Uterus (tissue), 2 donors: ENCODE measurements around the gene ZNF770.

Experiments used
- CTCF ChIP-seq, 4 experiments: fragments of 200-600 bp in 2 of 4; fragments of 450-650 bp in 2 of 4; sonication (generic) in 2 of 4; IDR thresholded peaks; one replicate each; pipeline ENCODE4 v1.5.1; 2016 to 2019; ENCODE audit warnings: antibody characterized with exemption in 4 of 4, mild to moderate bottlenecking in 2 of 4, moderate library complexity in 1 of 4
- POLR2A ChIP-seq, 2 donors: fragments of 450-650 bp; IDR thresholded peaks; one replicate each; pipeline ENCODE4 v1.6.1; 2016; ENCODE audit warnings: antibody characterized with exemption in 2 of 2, mild to moderate bottlenecking in 1 of 2, moderate library complexity in 1 of 2

GRCh38 chr15:34986326-34986725, 1.8 kb downstream of the ZNF770 start:
- TF ChIP-seq CTCF (IDR thresholded peaks at IDR 0.05) (no peak), POLR2A (IDR thresholded peaks at IDR 0.05) (no peak)
